CD4-positive, alpha-beta T cell treated with Interferon gamma for 1 hour (primary cell): ENCODE measurements around the gene TBC1D22A.

ENCODE experiments used
- DNase-seq: peaks from one replicate; pipeline ENCODE4 v3.0.0-alpha.2; 2020

Gene TBC1D22A

DNA sequence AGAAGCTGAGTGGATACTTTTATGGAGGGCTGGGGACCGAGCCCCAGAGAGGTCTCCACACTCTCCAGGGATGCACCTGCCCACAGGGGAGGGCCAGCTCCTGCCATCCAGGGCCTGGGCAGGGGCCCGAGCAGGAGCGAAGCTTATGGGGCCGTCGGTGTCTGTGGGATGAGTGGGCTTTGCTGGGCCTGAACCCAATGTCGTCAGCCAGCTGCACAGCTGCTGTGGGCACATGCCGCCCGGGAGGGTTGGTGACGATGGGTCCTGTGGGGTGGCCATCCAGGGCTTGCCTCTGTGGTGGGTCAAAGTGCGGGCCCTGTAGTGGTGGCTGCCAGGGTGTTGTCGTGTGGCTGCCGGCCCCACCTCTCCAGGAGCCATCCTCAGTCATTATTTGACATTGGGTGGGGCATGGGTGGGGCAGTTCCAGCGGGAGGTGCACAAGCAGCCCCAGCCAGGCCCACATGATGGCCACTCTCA lies 447.1 kb downstream of the TBC1D22A start:
- DNase-seq: no peak

DNA sequence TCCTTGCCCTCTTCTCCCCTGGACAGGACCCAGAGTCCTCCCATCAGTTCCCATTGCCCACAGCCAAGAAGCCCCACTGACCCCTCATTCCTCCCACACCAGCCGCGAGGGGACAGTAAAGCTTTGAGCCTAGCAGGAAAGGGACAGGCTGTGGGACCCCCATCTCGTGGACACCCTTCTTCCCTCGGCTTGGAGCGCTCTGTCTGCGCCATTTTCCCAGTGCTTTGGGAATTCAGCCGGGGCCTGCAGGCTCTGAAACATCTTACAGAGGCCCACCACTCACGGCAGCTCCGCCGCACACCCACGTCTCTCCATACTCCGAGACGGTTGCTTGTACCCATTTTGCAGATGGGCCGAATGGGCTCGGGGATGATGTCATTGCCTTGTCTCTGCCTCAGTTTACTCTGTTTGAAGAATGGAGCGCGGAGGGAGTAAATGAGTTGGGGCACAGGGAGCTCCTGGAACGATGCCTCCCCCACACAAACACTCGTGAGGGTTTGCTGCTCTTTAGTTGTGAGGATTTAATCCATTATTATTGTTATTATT lies 447.7 kb downstream of the TBC1D22A start:
- no peak for DNase-seq

DNA sequence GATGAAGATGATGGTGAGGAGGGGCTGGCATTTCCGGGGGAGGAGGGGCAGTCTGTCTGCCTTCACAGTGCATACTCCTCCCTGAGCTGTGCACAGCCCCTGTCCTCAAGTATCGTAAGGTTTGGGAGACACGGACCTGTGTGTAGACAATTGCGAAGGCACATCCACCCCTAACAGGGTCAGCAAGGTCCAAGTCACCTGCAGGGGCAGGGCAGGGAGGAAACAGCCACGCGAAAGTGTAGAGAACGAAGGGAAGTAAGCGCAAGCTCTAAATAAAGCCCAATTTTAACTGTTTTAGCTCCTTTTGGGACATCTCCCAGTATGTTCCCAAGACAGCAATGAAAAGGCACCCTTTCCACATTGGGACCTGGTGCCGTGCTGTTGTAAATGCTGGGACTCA lies 448.2 kb downstream of the TBC1D22A start:
- DNase-seq: no peak

DNA sequence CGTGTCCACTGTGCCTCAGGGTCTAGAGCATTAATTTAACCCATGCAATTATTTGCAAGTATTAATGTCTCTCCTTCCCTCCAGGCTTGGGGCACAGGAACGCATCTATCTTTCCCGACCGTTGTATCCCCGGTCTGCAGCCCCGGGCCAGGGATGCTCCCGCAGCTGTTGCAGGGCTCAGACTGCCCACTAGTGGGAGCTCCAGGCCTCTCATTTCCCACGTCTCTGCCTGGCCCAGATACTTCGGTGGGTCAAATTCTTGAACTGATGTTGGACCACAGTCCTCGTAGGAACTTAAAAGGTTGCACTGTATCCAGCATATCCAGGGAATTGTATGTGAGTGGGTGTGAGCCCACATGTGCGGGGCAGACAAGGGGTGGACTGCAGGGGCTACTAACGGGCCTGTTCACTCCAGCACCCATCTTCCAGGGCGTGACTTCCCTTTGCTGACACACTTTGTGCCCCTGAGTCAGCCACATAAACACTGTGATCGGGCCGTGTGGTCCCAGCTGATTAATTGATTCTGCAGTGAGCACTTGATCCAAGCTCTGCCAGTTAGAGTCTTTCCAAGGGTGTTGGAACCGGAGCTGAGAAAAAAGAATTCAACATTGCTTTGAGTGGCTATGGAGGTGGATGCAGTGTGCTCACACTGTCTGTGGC lies 451.3 kb downstream of the TBC1D22A start:
- DNase-seq: no peak

DNA sequence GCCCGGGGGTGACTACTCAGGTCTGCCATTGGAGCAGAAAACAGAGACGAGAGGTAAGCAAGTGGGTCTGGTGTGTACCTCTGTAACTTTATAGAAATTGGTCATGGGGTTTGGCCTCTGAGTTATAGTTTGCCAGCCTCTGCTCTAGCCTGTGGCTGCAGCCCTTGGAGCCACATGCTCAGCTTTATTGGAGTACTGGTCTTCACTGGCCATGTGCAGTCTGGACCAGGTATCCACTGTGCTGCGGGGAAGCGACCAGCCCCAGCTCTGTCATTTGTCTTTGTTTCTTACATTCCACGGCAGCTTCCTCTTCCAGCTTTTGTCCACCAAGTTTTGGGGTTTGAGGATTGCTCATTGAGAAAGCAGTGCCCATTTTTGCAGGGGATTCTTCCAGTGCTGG lies 453.4 kb downstream of the TBC1D22A start:
- DNase-seq: no peak

DNA sequence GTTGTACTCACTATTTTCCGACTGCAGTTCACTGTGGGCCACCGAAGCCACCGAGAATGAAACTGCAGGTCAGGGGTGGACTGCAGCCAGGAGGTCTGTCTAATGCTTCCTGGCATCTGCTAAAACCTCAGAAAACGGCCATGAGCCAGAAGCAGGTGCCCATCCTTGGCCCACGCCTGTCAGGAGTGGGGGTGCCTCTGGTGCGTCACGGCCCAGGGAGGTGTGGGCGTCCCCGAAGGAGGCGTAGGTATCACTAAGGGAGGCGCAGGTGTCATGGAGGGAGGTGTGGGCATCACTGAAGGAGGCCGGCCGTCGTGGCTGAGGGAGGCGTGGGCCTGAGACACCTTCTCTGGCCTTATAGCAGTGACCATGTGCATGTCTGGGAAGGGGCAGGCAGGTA lies 456.2 kb downstream of the TBC1D22A start:
- no peak for DNase-seq

DNA sequence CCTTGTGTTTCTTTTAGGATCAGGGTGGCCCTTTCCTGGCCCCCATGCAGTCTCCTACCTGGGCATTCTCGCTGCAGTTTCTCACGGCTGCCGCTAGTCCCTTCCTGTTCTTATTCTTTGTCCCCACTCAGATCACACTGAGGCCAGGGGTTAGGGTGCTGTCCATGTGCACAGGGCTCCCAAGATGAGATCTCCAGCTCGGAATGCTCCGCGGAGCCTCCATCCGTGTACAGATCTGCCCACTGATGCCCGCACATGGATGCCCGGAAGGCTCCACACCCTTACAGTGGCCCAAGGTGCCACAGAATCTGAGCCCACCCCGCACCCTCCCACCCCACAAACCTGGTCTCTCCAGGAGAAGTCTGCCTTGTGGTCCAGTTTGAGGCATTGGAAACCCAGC lies 457.3 kb downstream of the TBC1D22A start:
- no peak for DNase-seq

DNA sequence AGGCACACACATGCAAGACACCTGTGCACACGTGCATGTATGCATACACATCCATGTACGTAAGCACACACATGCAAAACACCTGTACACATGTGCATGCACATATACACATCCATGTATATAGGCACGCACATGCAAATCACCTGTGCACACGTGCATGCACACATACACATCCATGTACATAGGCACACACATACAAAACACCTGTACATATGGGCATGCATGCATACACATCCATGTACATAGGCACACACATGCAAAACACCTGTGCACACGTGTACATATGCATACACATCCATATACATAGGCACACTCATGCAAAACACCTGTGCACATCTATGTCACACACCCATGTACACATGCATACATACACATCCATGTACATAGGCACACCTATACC lies 458.3 kb downstream of the TBC1D22A start:
- DNase-seq: no peak

DNA sequence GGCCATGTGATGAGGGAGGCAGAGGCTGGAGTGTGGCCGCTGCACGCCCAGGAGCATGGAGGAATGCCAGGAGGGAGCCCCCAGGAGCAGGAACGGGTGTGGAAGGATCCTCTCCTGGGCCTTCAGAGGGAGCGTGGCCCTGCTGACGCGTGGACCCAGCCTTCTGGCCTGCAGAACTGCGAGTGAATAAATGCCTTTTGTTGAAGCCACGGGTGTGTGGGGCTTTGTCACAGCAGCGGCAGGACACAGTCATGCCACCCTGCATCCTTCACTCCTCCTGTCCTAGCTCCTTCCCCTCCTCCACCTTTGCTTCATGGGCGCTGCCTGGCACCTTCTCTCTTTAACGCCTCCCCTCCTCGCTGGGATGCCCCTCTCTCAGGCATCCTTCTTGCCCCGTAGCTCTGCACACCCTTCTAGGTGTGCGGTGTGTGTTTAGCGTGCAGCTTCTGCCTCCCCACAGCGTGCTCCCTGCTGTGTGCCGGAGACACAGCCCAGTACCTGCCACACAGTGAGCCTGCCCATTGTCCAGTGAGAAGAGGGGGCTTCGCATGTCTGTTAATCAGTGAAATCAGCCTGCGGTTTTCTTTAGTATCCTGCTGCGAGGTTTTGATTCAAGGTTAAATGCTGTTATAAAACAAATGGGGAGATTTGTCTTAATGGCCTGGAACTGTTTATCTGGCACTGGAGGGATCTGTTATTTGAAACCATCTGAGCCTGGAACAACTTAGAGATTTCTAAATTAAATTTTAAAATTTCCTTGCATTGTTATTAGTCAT lies 459.6 kb downstream of the TBC1D22A start:
- DNase-seq: no peak
